PC-3 (cell line): Measurements from ENCODE around the gene BCL11B. TPM values are rescaled to one million over a fixed set of nuclear protein-coding genes. Genes with fewer than 3 reads are reported as not detected.

Experiments
- ATAC-seq: fragments of 200-7000 bp; cut with Tn5 transposase; 2 replicates; pipeline ENCODE4 v1.9.1; 2020; ENCODE audit warnings: mild to moderate bottlenecking, moderate library complexity
- BruUV-seq: library from RNA; stranded (reverse); fragments of 400-500 nt; replicated peaks from 2 replicates; lab custom pipeline; 2021; lab: Mats Ljungman, UMichigan
- CTCF ChIA-PET: fragments of 300-600 bp; sonication (Branson Sonifier 250); formaldehyde crosslinking; loops from one replicate; lab custom pipeline; 2022; ENCODE audit warnings: antibody characterized with exemption; lab: Charles Lee
- POLR2A ChIA-PET: fragments of 300-600 bp; sonication (Branson Sonifier 250); formaldehyde crosslinking; loops from one replicate; lab custom pipeline; 2022; ENCODE audit warnings: antibody characterized with exemption; ENCODE audit not compliant: unreplicated experiment; lab: Charles Lee
- DNase-seq: peaks from one replicate; pipeline ENCODE4 v3.0.0-alpha.2; 2015
- H2AFZ ChIP-seq: fragments of 300-600 bp; sonication (generic); 2 replicates; pipeline ENCODE4 v1.6.0; 2016; ENCODE audit warnings: antibody characterized with exemption, low read length
- H3F3A ChIP-seq: fragments of 300-600 bp; sonication (generic); one replicate; pipeline ENCODE4 v1.6.0; 2017; ENCODE audit warnings: antibody characterized with exemption, low read length, control low read depth, mild to moderate bottlenecking; ENCODE audit not compliant: unreplicated experiment
- H3K27ac ChIP-seq: fragments of 300-600 bp; sonication (generic); 2 replicates; pipeline ENCODE4 v1.5.1; 2016; ENCODE audit warnings: mild to moderate bottlenecking, low read length
- H3K27me3 ChIP-seq: fragments of 300-600 bp; sonication (generic); 2 replicates; pipeline ENCODE4 v1.6.1; 2016; ENCODE audit warnings: low read length, mixed read lengths
- H3K36me3 ChIP-seq: fragments of 300-600 bp; sonication (generic); 2 replicates; pipeline ENCODE4 v1.6.1; 2016; ENCODE audit warnings: low read depth, mixed run types, low read length, mixed read lengths
- H3K4me1 ChIP-seq: fragments of 300-600 bp; sonication (generic); 2 replicates; pipeline ENCODE4 v1.5.1; 2016; ENCODE audit warnings: low read length; ENCODE audit not compliant: insufficient read depth
- H3K4me2 ChIP-seq: fragments of 300-600 bp; sonication (generic); 2 replicates; pipeline ENCODE4 v1.6.0; 2016; ENCODE audit warnings: low read length
- H3K4me3 ChIP-seq: fragments of 300-600 bp; sonication (generic); 2 replicates; pipeline ENCODE4 v1.5.1; 2016; ENCODE audit warnings: mild to moderate bottlenecking, low read length, mixed read lengths
- H3K79me2 ChIP-seq: fragments of 300-600 bp; sonication (generic); 2 replicates; pipeline ENCODE4 v1.6.1; 2017; ENCODE audit warnings: low read length, mixed read lengths
- H3K9ac ChIP-seq: fragments of 300-600 bp; sonication (generic); 2 replicates; pipeline ENCODE4 v1.6.0; 2016; ENCODE audit warnings: mild to moderate bottlenecking, low read length
- H3K9me2 ChIP-seq: fragments of 300-600 bp; sonication (generic); replicated peaks from 2 replicates; pipeline ENCODE4 v1.6.1; 2016; ENCODE audit warnings: mixed run types, low read length, mixed read lengths
- H3K9me3 ChIP-seq: fragments of 300-600 bp; sonication (generic); 2 replicates; pipeline ENCODE4 v1.6.1; 2016; ENCODE audit warnings: low read length, mixed read lengths
- H4K20me1 ChIP-seq: fragments of 300-600 bp; sonication (generic); 2 replicates; pipeline ENCODE4 v1.6.1; 2016; ENCODE audit warnings: low read length, mixed read lengths
- EZH2 ChIP-seq: fragments of 300-600 bp; sonication (generic); IDR thresholded peaks from one replicate; pipeline ENCODE4 v1.6.1; 2017; ENCODE audit warnings: antibody characterized with exemption, mild to moderate bottlenecking, low read length; ENCODE audit not compliant: unreplicated experiment
- EZH2phosphoT487 ChIP-seq: fragments of 300-600 bp; sonication (generic); IDR thresholded peaks from 2 replicates; pipeline ENCODE4 v1.6.1; 2018; ENCODE audit warnings: mild to moderate bottlenecking, antibody characterized with exemption, low read length, borderline replicate concordance
- intact Hi-C: fragments of 100-400 bp; cut with micrococcal nuclease; formaldehyde crosslinking; loops from 2 replicates; pipeline ENCODE4 v1.9.0; 2023
- total RNA-seq: library from RNA; depleted of rRNA; stranded (reverse); fragments of >200 nt; gene quantifications from 2 replicates; pipeline ENCODE4 v1.2.3, GENCODE V29; 2014
- TF ChIP-seq, protein P1 (sequence below): fragments of 300-600 bp; sonication (generic); conservative IDR thresholded peaks from 2 replicates; pipeline ENCODE4 v1.5.1; 2017; ENCODE audit warnings: antibody characterized with exemption, low read depth, mild to moderate bottlenecking, low read length

BCL11B gene
- total RNA-seq, 1 experiment from 2014 or later, result 0.73 TPM

DNA sequence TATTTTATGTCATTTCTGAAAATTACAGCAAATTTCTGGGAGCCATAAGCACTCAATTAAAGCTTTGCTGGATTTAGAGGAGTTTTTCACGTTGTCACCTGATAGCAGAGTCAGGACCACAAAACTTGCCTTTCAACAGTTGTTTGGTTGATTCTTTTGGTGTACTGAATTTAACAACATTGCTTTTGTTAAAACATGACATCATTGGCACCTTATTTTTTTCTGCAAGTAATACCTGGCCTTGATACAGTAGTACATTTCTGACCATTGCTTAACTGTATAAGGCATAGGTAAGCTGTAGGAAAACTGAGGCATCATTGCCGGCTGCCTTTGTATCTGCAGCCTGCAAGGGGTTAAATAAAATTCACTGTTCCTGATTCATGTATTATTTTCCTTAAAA, 4.5 kb upstream of the BCL11B start:
- no peak for TF ChIP-seq EZH2phosphoT487
- TF ChIP-seq EZH2, result no peak
- TF ChIP-seq, protein P1, sequence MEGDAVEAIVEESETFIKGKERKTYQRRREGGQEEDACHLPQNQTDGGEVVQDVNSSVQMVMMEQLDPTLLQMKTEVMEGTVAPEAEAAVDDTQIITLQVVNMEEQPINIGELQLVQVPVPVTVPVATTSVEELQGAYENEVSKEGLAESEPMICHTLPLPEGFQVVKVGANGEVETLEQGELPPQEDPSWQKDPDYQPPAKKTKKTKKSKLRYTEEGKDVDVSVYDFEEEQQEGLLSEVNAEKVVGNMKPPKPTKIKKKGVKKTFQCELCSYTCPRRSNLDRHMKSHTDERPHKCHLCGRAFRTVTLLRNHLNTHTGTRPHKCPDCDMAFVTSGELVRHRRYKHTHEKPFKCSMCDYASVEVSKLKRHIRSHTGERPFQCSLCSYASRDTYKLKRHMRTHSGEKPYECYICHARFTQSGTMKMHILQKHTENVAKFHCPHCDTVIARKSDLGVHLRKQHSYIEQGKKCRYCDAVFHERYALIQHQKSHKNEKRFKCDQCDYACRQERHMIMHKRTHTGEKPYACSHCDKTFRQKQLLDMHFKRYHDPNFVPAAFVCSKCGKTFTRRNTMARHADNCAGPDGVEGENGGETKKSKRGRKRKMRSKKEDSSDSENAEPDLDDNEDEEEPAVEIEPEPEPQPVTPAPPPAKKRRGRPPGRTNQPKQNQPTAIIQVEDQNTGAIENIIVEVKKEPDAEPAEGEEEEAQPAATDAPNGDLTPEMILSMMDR, result no peak
- no TSS peak for BruUV-seq
- intact Hi-C loops, result no loop called here

DNA sequence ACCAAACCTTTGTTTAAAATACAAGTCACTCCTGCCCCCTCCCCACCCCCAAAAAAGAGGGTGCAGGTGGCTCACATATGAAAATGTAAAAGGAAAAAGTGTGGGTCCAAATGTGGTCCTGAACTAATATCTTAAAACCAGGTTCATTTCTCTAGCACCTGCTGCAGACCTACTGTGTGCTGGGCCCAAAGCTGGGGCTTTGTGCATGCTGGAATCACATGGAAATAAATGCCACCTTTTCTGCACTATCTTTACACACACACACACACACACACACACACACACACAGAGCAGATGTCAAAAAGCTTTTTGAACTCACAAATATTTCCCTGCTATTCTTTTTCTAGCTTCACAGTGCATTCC, 3.2 kb upstream of the BCL11B start:
- TF ChIP-seq EZH2 (no peak), EZH2phosphoT487 (no peak)
- TF ChIP-seq, protein P1, result no peak
- BruUV-seq, result no TSS peak
- peaks cover 89% of the 10 kb centered on the region for H3K27me3 ChIP-seq
- no peak for ATAC-seq
- intact Hi-C loops, result no loop called here
- H3K4me2 ChIP-seq, result no peak overlapping the region
- CTCF ChIA-PET, result interaction anchor here (0.7 kb wide), 1 partner anchor 45 kb away, joined by 14 read pairs; no protein-coding TSS in a partner anchor
- H3K36me3 ChIP-seq, result no peaks in the 10 kb centered on the region
- H3K9ac ChIP-seq, result no peak overlapping the region
- H3K79me2 ChIP-seq, result no peaks in the 10 kb centered on the region
- no peaks in the 10 kb centered on the region for H3K9me3 ChIP-seq
- no peak overlapping the region for H3K4me3 ChIP-seq
- no peak for DNase-seq
- H3F3A ChIP-seq, result no peaks in the 10 kb centered on the region
- no peaks in the 10 kb centered on the region for H3K9me2 ChIP-seq
- H3K27ac ChIP-seq, result no peak overlapping the region
- H2AFZ ChIP-seq, result no peak overlapping the region
- peaks cover 8% of the 10 kb centered on the region; the same call in 1 of the 2 replicates for H3K4me1 ChIP-seq
- POLR2A ChIA-PET, result no interaction called here
- H4K20me1 ChIP-seq, result no peaks in the 10 kb centered on the region

More for the DNA sequence above, 4.5 kb upstream of the BCL11B start:
- Histone ChIP-seq H3K4me2 (no peak overlapping the region), H3F3A (no peaks in the 10 kb centered on the region), H3K27ac (no peak overlapping the region), H3K79me2 (no peaks in the 10 kb centered on the region), H4K20me1 (no peaks in the 10 kb centered on the region), H3K9ac (no peak overlapping the region), H2AFZ (no peak overlapping the region), H3K36me3 (no peaks in the 10 kb centered on the region), H3K4me1 (peaks cover 8% of the 10 kb centered on the region; the same call in 1 of the 2 replicates), H3K9me3 (no peaks in the 10 kb centered on the region), H3K4me3 (no peak overlapping the region), H3K9me2 (no peaks in the 10 kb centered on the region), H3K27me3 (peaks cover 98% of the 10 kb centered on the region)
- POLR2A ChIA-PET, result no interaction called here
- CTCF ChIA-PET, result no interaction called here
- ATAC-seq (no peak), DNase-seq (no peak)

DNA sequence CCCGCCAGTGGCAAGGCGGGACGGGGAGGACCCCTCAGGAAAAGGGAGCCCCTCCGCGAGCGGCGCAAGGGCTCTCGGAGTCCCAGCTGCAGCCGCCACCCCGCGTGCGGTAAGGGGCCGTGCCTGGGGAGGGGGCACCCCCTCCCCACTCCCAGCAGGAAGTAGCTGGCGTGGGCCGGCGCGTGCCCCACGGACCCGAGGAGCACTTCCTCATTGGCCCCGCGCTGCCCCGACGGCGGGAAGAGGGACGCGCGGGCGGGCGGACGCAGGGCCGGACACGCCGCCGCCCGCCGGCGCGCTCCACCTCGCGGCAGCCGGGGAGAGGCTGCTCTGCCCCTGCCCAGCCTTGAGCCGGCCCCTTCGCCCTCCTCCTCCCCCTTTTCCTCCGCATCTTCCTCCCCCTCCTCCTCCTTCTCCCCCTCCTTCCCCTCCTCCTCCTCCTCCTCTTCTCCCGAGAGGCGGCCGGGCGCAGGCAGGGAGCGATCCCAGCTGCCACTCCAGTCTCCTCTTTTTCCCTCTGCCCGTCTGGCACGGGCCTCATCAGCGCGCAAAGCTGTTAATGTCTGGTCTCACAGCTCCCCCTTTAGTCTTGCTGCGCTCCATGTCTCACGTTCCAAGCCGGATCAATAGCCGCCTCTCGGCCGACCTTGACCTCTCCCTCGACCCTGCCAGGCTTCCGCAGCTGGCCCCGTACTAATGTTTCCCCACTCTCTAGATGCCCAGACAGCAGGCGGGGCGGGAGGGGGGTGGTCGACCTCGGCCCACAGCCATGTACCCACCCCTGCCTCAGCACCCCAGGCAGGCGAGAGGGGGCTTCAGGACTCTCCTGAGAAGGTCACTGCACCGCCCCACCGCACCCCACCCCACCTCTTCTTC, 2.6 kb upstream of the BCL11B start:
- ATAC-seq (peak; percentile 62), DNase-seq (peak; percentile 55)
- H4K20me1 ChIP-seq, result no peaks in the 10 kb centered on the region
- ChIA-PET CTCF (interaction anchor here (0.7 kb wide), 1 partner anchor 45 kb away, joined by 14 read pairs; no protein-coding TSS in a partner anchor), POLR2A (no interaction called here)
- intact Hi-C loops, result no loop called here
- no peaks in the 10 kb centered on the region for H3K9me3 ChIP-seq
- peaks cover 8% of the 10 kb centered on the region; the same call in 1 of the 2 replicates for H3K4me1 ChIP-seq
- peak overlapping the region; percentile 48 for H3K4me3 ChIP-seq
- H2AFZ ChIP-seq, result peak overlapping the region; percentile 48; the same call in 1 of the 2 replicates
- H3K4me2 ChIP-seq, result peak overlapping the region; percentile 78
- H3F3A ChIP-seq, result no peaks in the 10 kb centered on the region
- H3K27ac ChIP-seq, result no peak overlapping the region
- TF ChIP-seq, protein P1, result peak; percentile 36
- TF ChIP-seq EZH2 (no peak), EZH2phosphoT487 (peak; percentile 46; the same call in 1 of the 2 replicates)
- H3K79me2 ChIP-seq, result no peaks in the 10 kb centered on the region
- no peaks in the 10 kb centered on the region for H3K36me3 ChIP-seq
- H3K9me2 ChIP-seq, result no peaks in the 10 kb centered on the region
- H3K27me3 ChIP-seq, result peaks cover 89% of the 10 kb centered on the region
- H3K9ac ChIP-seq, result no peak overlapping the region
- no TSS peak for BruUV-seq
